DMS114 treated with DMSO at 0.1 percent for 48 hours (cell line): Measurements from ENCODE around the gene ZNF747.
A peak's percentile ranks its signal among the peaks of the same experiment; 100 is the strongest.

ENCODE experiments used
- DNase-seq: peaks from one replicate; lab custom pipeline; 2025; ENCODE audit not compliant: unreplicated experiment; lab: John Stamatoyannopoulos, UW

The ZNF747 gene

DNA sequence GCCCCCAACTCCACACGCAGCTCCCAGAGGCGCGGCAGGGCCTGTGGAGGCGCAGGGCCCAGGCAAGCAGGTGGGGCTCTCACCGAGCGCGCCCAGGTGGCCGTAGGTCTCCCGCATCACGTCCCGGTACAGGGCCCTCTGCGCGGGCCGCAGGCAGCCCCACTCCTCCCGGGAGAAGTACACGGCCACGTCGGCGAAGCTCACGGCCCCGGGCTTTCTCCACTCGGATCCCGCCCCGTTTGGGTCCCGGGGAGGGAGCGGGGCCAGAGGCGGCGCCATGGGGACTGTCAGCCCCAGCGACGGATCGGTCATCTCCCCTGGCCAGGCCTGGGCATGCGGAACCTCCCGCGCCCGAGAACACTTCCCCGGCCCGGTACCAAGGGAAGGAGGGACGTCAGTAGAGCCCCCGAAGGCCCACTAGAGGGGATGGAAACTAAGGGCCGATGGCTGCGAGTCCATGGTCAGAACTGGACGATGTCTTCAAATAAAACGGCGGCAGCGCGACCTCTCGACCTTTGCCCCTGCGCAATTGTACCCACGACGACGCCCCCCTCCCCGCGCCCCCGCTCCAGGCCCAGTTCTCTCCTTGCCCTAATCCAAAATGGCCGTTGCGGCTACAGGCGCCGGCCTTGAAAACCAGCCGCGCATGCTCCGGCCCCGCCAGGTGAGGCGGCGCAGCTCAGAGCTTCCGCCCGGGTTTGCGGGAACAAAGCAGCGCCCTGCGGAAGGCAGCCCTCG is at the start of gene ZNF747:
TSS of gene ZNF747 (minus strand) at position 491 of the 738 bp plus-strand sequence. CDS start at position 312, 179 bp downstream.
- peak; percentile 56 for DNase-seq

DNA sequence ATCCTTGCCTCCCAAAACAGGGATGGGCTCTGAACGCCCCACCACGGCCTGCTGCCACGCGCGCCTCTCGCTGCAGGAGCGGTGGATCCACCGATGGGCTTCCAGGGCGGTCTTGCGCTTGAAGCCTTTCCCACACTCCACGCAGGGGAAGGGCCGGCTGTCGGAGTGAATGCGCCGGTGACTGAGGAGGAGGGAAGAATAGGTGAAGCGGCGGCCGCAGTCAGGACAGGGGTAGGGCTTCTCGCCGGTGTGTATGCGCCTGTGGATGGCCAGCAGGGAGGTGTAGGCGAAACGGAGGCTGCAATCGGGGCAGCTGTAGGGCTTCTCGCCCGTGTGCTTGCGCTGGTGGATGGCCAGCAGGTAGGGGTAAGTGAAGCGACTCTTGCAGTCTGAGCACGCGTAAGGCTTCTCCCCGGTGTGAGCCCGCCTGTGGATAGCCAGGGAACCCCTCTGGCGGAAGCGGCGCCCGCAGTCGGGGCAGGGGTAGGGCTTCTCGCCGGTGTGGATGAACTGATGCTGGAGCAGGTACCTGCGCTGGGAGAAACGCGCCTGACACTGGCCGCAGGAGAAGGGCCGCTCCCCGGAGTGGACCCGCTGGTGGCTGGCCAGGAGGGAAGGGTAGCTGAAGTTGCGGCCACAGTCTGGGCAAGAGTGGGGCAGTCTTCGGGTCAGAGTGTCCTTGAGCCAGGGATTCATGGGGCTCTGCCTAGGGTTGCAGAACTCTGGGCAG is 48.1 kb upstream of the ZNF747 start:
- DNase-seq: no peak

DNA sequence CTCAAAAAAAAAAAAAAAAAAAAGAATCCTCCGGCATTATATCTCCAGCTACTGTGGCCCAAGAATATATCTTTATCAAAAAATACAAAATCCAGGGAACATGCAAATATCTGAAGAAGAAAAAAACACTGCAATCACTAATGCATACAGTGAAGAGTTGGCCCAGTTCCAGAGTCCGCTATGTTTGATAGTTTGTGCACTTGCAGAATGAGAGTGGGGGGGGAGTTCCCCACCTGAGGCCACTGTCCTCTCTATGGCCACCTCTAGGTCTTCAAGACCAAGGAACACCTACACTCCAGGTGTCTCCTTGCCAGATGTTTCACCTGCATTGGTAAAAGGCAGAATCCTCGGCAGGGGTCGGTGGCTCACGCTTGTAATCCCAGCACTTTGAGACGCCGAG is 46.8 kb upstream of the ZNF747 start:
- no peak for DNase-seq

DNA sequence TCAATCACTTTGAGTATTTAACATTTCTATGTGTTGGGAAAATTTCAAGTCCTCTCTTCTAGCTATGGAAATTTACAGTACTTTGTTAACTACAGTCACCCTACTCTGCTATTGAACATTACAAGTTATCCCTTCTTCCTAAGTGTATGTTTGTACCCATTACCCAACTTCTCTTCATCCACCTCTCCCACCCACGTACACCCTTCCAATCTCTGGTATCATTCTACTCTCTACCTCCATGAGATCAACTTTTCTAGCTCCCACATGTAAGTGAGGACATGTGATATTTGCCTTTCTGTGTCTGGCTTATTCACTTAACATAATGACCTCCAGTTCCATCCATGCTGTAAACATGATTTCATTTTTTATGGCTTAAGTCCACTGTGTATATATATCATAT is 40.0 kb upstream of the ZNF747 start:
- no peak for DNase-seq

DNA sequence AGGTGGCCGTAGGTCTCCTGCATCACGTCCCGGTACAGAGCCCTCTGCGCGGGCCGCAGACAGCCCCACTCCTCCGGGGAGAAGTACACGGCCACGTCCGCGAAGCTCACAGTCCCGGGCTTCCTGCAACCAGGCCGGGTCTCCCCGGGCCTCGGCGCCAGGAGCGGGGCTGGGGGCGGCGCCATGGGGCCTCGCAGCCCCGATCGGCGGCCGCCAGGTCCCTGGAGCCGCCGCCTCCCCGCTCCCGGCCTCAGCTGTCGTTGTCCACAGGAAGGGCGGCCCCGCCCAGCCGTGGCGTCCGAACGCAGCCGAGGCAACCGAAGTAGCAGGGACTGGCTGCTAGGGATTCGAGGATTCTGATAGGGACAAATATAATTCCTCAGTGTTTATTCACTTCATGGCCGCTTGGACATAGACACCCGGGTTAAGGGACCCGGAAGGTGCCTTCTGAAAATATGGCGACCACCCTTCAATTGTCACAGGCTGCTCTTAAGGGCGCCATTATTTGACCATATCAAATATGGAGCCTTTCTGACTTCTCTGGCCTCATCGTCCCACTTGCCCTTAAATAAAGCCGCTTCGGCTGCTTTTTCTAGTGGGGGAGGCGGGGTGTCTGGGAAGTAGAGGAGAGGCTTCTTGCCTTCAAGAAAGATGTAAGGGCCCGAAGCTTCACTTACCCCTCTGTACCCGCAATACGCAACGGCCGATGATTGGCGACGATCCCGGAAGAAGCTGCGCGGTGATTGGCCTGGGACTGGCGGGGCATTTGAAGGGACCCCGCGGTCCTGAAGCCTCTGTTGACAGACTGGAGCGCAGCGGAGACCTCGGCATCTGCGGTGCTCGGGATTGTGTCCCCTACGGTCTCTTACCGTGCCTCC is 37.0 kb upstream of the ZNF747 start, which contains the start of gene ZNF688:
TSS of gene ZNF688 (minus strand) at position 270 of the 878 bp plus-strand sequence. CDS start at position 185, 85 bp downstream.
- peak; percentile 96 for DNase-seq

DNA sequence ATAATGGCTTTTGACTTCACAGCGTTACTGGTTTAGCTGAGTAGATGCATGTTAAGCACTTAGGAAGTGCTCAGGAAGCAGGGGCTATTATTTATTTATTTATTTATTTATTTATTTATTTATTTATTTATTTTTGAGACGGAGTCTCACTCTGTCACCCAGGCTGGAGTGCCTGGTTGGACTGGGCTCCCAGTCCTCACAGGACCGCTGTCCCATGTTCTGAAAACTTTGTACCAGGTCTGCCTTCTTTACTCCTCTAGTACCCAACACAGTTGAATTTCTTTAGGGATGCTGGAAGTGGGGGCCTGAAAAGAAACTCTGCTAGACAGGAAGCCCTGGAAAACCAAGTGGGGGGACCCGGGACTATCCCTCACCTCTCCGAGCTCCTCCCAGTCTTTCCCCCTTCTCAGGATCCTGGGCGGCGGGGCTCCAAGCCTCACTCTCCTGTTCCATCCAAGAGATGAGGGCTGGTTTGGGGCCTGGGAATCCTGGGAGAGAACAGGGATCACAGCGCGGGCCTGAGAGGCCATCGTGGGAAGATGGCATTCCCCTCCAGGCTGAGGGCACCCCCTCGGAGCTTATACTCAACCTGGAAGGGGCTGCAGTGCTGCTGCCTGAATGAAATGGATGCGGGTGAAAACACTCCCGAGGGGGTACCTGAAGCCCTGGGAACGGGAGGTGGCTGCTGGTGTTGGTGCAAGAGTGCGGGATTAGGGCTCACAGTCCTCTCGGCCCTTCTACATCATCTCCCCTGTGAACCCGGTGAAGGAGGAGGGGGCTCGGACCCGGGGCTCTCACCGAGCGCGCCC is 36.2 kb upstream of the ZNF747 start:
- no peak for DNase-seq

DNA sequence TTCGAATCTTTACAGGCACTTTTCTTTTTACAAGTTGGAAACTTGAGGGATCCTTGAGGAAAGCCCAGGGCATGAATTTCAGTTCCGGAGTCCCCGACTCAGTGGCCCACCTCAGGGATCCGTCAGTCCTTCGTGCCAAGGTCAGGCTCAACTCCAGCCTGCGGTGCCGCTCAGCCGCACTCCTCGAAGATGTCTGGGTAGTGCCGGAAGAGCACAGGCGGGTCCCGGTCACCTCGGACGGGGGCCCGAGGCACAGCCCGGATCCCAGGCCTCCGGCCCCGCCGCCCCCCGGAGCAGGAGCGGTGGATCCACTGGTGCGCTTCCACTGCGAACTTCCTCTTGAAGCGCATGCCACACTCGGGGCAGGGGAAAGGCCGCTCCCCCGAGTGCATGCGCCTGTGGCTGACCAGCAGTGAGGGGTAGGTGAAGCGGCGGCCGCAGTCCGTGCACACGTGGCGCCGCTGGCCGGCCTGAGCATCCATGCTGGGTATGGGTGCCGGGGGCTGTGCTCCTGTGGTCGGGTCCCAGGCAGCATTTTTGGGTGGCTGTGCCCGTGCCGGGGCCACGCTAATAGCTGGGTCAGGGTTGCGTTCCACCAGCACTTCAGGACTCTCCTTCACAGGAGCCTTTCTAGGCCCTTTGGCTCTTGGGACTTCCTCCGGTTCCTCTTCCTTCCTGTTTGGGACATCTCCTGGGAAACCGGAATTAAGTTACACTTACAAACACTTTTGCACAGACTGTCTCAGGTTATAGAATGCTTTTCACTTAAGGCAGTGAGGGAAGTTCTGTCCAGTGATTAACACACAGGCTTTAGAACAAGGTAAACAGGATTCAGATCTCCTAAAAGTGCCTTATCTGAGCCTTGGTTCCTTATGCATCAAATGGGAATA is 35.3 kb upstream of the ZNF747 start:
- DNase-seq: no peak

DNA sequence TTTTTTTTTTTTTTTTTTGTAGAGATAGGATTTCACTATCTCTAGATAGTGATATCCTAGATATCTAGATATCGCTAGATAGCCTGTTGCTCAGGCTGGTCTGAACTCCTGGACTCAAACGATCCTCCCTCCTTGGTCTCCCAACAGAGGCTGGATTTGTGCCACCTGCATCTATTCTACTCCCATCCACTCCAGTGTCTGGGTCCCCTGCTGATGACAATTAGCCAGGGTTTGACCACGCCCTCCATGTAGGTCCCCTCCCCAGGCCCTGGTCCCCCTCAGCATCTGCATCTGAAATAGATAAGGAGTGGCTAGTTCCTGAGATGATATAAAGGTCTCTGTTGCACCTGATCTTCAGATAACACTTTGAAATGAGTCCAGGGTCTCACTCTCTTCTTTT is 34.6 kb upstream of the ZNF747 start:
- DNase-seq: no peak

DNA sequence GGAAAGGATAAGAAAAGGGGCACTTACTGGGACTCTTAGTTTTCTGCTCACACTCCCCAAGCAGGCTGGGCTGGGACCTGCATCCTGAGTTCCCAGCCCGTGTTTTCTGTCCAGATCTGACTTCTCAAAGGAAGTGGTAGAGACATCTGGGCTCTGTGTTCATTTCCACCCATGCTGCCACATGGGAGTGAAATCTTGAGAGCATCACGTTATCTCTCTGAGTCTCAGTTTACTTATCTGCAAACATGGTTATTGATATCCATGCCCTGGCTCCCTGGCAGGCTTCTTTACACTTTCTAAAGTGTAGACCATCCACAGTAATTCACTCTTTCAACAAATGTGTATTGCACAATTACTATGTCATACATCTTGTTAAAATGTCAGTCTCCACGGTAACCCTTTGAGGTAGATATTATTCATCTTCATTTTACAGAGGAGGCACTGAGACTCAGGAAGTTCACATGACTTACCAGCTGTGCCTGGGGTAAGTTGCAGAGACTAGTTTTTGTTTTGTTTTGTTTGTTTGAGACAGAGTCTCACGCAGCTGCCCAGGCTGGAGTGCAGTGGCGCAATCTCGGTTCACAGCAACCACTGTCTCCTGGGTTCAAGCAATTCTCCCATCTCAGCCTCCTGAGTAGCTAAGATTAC is 33.5 kb upstream of the ZNF747 start:
- DNase-seq: no peak

DNA sequence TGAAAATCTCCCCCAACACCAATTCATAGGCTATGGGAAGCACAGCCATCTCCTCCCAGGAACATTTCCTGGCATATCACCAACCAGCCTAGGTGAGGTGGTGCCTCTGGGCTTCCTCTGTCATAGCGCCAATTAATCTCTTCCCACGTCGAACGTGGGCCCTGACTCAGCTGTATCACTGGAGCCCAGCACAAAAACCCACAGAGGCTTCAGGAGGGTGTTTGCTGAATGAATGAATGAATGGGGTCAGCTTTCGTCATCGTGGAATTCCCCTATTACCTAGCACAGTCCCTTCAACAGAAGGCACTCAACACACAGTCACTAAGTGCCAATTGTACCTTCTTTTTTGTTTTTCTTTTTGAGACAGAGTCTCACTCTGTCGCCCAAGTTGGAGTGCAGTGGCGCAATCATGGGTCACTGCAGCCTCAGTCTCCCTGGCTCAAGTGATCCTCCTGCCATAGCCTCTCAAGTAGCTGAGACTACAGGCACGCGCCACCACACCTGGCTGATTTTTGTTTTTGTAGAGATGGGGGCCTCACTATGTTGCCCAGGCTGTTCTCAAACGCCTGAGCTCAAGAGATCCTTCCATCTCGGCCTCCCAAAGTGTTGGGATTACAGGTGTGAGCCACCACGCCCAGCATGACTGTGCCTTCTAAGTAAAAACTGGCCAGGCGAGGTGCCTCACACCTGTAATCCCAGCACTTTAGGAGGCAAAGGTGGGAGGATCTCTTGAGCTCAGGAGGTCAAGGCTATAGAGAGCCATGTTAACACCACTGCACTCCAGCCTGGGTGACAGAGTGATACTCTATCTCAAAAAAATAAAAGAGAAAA is 32.7 kb upstream of the ZNF747 start:
- no peak for DNase-seq

DNA sequence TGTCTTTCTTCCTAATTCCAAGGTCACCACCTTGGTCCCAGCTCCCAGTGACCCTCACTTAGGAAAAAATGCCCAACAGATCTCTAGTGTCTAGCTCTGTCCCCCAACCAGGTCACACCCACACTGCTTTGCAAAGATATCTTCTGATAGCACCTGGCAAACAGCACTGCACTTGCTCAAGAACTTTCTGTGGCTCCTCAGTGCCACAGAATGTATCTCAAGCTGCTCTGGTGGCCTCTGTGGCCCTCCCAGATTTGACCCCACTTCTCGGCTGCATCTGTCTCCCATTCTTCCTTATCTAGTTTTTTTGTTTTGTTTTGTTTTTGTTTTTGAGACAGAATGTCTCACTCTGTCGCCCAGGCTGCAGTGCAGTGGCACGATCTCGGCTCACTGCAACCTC is 31.9 kb upstream of the ZNF747 start:
- DNase-seq: no peak

DNA sequence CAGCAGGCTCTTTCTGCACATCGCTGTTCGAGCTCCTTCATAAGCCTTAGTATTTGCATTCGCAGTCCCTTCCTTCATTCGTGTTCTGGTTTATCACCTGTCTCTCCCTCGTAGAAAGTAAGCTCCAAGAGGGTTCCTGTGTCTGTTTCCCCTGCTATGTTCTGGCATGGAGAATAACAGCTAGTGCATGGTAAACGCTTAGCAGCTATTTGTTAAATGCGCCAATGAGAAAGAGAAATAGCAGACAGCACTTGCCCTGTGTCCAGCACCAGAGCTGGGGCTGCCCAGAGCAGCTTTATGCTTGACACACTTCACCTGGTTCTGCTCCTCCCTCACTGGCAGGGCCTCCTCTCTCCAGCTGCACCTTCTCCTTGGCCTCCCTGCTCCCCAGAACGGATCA is 31.3 kb upstream of the ZNF747 start:
- no peak for DNase-seq

DNA sequence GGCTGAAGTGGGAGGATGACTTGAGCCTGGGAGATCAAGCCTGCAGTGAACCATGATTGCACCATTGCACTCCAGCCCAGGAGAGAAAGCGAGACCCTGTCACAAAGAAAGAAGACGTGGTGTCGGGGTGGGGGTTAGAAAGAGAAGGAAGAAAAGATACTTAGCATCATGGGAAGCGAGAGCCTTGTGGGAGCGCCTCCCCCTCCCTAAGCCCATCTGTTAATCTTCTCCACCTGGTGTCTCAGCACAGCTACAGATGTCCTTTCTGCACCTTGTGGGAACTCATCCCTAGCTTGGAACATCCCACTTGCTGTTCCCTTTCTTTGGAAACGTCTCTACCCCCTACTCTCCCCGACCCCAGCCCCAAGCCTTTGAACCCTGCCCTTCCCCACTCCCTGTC is 30.9 kb upstream of the ZNF747 start:
- DNase-seq: no peak

DNA sequence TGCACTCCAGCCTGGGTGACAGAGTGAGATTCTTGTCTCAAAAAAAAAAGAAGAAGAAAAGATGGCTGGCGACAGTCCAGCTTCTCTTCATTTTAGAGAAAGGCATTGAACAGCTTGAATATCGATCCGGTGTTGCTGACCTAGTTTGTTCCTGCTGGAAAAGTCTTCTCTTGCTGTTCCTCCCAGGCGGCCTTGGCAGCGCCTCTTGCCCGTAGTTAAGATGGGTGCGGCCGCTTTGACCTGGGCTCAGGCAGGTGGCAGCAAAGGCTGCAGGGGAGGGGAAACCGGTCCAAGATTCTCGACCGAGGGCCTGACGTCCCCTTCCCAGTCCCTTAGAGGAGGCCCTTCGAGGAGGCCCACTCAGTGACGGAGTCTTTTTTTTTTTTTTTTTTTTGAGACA is 27.4 kb upstream of the ZNF747 start:
- no peak for DNase-seq

DNA sequence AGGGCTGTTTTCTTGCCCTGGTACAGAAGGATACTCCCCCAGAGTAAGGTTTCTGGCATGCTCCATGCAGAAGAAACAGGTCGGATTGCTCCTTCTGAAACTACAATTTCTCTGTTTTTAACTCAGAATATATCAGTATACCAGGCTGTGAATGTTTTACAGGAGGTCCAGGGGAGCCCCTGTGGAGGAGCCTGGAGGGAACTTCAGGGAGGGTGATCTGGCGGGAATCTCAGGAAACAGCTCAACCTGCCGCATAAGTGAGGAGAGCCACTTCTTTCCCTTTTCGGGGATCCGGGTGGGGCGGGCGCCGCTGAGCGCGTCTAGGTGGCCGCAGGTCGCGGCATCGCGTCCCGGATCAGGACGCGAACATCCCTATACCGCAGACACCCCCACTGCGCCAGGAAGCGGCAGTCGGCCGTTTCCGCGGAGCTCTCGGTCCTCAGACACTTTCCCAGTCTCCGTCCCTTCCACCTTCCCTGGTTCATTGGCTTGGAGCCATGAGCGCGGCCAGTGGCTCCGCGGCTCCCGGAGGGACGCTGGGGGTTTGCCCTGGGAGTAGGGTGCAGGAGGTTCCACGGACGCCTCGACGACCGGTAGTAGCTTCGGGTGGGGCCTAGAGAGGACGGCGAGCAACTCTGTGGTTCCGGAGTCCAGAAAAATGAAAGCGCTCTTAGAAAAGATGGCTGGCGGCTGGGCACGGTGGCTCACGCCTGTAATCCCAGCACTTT is 26.6 kb upstream of the ZNF747 start:
- no peak for DNase-seq

DNA sequence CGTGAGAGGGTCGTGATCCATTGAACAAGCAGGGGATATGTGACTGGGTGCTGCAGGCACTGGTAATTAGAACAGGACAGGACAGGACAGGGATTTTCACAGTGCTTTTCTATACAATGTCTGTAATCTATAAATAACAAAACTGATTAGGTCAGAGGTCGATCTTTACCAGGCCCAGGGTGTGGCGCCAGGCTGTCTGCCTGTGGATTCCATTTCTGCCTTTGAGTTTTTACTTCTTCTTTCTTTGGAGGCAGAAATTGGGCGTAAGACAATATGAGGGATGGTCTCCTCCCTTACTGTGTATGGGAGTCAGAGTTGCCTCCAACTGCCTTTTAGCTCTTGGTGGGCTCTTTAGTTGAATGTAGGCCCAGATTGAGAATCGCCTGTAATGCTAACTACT is 25.0 kb upstream of the ZNF747 start:
- DNase-seq: no peak

DNA sequence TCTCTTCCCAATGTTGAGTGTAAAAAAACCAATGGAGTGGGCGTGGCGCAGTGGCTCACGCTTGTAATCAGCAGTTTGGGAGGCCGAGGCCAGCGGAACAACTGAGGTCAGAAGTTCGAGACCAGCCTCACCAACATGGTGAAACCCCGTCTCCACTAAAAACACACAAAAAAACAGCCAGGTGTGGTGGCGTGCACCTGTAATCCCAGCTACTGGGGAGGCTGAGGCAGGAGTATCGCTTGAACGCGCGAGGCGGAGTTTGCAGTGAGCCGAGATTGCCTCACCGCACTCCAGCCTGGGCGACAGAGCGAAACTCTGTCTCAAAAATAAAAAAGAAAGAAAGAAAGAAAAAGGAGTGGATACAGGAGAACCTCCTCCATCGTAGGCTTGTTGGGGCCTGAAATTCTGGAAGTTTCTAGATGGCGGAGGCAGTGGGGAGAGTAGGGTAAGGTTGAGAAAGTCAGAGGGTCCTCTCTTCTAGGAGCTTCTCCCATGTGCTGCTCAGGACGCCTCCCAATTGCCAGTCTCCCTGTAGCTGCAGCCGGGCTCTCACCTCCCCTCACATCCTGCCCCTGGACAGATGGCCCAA is 24.2 kb upstream of the ZNF747 start:
- no peak for DNase-seq
